Measurements from ENCODE around the gene VWA5B2.

Gene VWA5B2

GRCh38 chr3:184223946-184224345 is 5.4 kb upstream of the VWA5B2 start:
- DNase-seq (ENCODE audit: low read depth, low spot score), result no peak

GRCh38 chr3:184227481-184227935 is 1.9 kb upstream of the VWA5B2 start:
- no peak for DNase-seq (ENCODE audit: low read depth, low spot score)

GRCh38 chr3:184228376-184229137 is 828 bp upstream of the VWA5B2 start:
- DNase-seq (ENCODE audit: low read depth, low spot score), result no peak

GRCh38 chr3:184230081-184230602 is 757 bp downstream of the VWA5B2 start:
- DNase-seq (ENCODE audit: low read depth, low spot score), result no peak

- no peak for DNase-seq (ENCODE audit: low read depth, low spot score)
Observed at GRCh38 chr3:184230603-184231528, 1.5 kb downstream of the VWA5B2 start.

GRCh38 chr3:184231671-184232070 is 2.3 kb downstream of the VWA5B2 start:
- DNase-seq (ENCODE audit: low read depth, low spot score), result no peak

- DNase-seq (ENCODE audit: low read depth, low spot score), result no peak
Observed at GRCh38 chr3:184233127-184233843, 3.9 kb downstream of the VWA5B2 start.

- no peak for DNase-seq (ENCODE audit: low read depth, low spot score)
Observed at GRCh38 chr3:184234224-184234623, 4.8 kb downstream of the VWA5B2 start.

- DNase-seq (ENCODE audit: low read depth, low spot score), result no peak
Observed at GRCh38 chr3:184234671-184235380, 5.4 kb downstream of the VWA5B2 start.

- DNase-seq (ENCODE audit: low read depth, low spot score), result no peak
Observed at GRCh38 chr3:184235381-184236032, 6.1 kb downstream of the VWA5B2 start.

- DNase-seq (ENCODE audit: low read depth, low spot score), result no peak
Observed at GRCh38 chr3:184236033-184236410, 6.6 kb downstream of the VWA5B2 start.

GRCh38 chr3:184236636-184237035 is 7.3 kb downstream of the VWA5B2 start:
- DNase-seq (ENCODE audit: low read depth, low spot score), result no peak

- no peak for DNase-seq (ENCODE audit: low read depth, low spot score)
Observed at GRCh38 chr3:184237211-184237610, 7.8 kb downstream of the VWA5B2 start.

- DNase-seq (ENCODE audit: low read depth, low spot score), result no peak
Observed at GRCh38 chr3:184237807-184238206, 8.4 kb downstream of the VWA5B2 start.

- no peak for DNase-seq (ENCODE audit: low read depth, low spot score)
Observed at GRCh38 chr3:184238246-184238818, 8.9 kb downstream of the VWA5B2 start.

- no peak for DNase-seq (ENCODE audit: low read depth, low spot score)
Observed at GRCh38 chr3:184239221-184239620, 9.8 kb downstream of the VWA5B2 start.

- DNase-seq (ENCODE audit: low read depth, low spot score), result no peak
Observed at GRCh38 chr3:184239708-184240107, 10.3 kb downstream of the VWA5B2 start.

GRCh38 chr3:184240384-184241140 is 11.2 kb downstream of the VWA5B2 start:
- no peak for DNase-seq (ENCODE audit: low read depth, low spot score)

GRCh38 chr3:184241141-184241446 is 11.7 kb downstream of the VWA5B2 start:
- no peak for DNase-seq (ENCODE audit: low read depth, low spot score)

Data from iPS DF 19.7 (cell line).